ENCODE results near the gene OR6X1.

DNA sequence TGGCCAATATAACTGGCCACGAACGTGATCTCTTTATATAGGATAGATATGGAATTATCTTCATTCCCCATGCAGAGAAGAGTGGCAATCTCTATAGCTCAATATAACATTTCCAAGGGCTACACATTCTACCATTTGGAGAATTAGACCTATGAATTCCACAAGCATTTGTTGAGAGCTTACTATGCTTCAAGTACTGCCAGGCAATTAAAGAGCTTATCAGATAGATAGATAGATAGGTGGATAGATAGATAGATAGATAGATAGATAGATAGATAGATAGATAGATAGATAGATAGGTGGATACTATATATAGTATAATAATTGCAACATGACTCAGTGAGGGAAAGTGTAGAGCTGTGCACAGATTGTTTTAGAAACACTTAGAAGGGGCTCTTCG is 1.5 kb upstream of the OR6X1 start:
- TF ChIP-seq TAF1 (IDR thresholded peaks at IDR 0.05; ENCODE audit: borderline replicate concordance, low read depth, low read length), result no peak
- no peak for TF ChIP-seq POLR2A (IDR thresholded peaks at IDR 0.05; ENCODE audit: low read depth, low read length)
- TF ChIP-seq POLR2AphosphoS5 (IDR thresholded peaks at IDR 0.05; ENCODE audit: low read depth, low read length), result no peak

Data from GM12892 (cell line).